Astrocyte of the hippocampus (primary cell): ENCODE results near the gene CFHR4.
"Not testable (repeated sequence)": the region's sequence is repeated elsewhere in the genome, so short reads cannot be mapped to it uniquely, and the experiment has no call there.

Source experiments
- DNase-seq: peaks from one replicate; pipeline ENCODE4 v3.0.0; 2011; ENCODE audit warnings: low read depth, low spot score

The CFHR4 gene

GRCh38 chr1:196887515-196888239, at the start of gene CFHR4:
TSS of gene CFHR4 (plus strand) at chr1:196888052. CDS start at chr1:196888151, 99 bp downstream.
- no peak for DNase-seq

- not testable (repeated sequence) for DNase-seq
Measured at GRCh38 chr1:196849613-196850492, 38.0 kb upstream of the CFHR4 start.

- DNase-seq = no peak
Measured at GRCh38 chr1:196856053-196856452, 31.8 kb upstream of the CFHR4 start.

GRCh38 chr1:196857188-196857587, 30.7 kb upstream of the CFHR4 start:
- DNase-seq = no peak

GRCh38 chr1:196858811-196859210, 29.0 kb upstream of the CFHR4 start:
- DNase-seq = no peak

GRCh38 chr1:196860323-196860884, 27.4 kb upstream of the CFHR4 start:
- no peak for DNase-seq

- DNase-seq = no peak
Measured at GRCh38 chr1:196861429-196861828, 26.4 kb upstream of the CFHR4 start.

- DNase-seq = no peak
Measured at GRCh38 chr1:196866974-196867373, 20.9 kb upstream of the CFHR4 start.

GRCh38 chr1:196873385-196873784, 14.5 kb upstream of the CFHR4 start:
- DNase-seq = peak; percentile 40

- DNase-seq = no peak
Measured at GRCh38 chr1:196875935-196876334, 11.9 kb upstream of the CFHR4 start.

GRCh38 chr1:196877964-196878363, 9.9 kb upstream of the CFHR4 start:
- DNase-seq = peak; percentile 56

GRCh38 chr1:196886560-196886959, 1.3 kb upstream of the CFHR4 start:
- DNase-seq = not testable (repeated sequence)

- no peak for DNase-seq
Measured at GRCh38 chr1:196890668-196891067, 2.8 kb downstream of the CFHR4 start.

- no peak for DNase-seq
Measured at GRCh38 chr1:196891251-196891650, 3.4 kb downstream of the CFHR4 start.

- DNase-seq = no peak
Measured at GRCh38 chr1:196896355-196896754, 8.5 kb downstream of the CFHR4 start.

- DNase-seq = peak; percentile 29
Measured at GRCh38 chr1:196897158-196897828, 9.4 kb downstream of the CFHR4 start.

- DNase-seq = no peak
Measured at GRCh38 chr1:196902344-196902743, 14.5 kb downstream of the CFHR4 start.

GRCh38 chr1:196910215-196910614, 22.4 kb downstream of the CFHR4 start:
- peak; percentile 10 for DNase-seq

- not testable (repeated sequence) for DNase-seq
Measured at GRCh38 chr1:196912283-196912682, 24.4 kb downstream of the CFHR4 start.

GRCh38 chr1:196926839-196927238, 39.0 kb downstream of the CFHR4 start:
- peak; percentile 11 for DNase-seq

GRCh38 chr1:196932853-196933252, 45.0 kb downstream of the CFHR4 start:
- DNase-seq = not testable (repeated sequence)
